ENCODE data around the gene SNTN. TPM values are rescaled to one million over a fixed set of nuclear protein-coding genes. Genes with fewer than 3 reads are reported as not detected.

Gene SNTN
- total and polyA plus RNA-seq, 8 donors = 1.7 to 17.8 (median 10.5) TPM; not detected in 1

DNA sequence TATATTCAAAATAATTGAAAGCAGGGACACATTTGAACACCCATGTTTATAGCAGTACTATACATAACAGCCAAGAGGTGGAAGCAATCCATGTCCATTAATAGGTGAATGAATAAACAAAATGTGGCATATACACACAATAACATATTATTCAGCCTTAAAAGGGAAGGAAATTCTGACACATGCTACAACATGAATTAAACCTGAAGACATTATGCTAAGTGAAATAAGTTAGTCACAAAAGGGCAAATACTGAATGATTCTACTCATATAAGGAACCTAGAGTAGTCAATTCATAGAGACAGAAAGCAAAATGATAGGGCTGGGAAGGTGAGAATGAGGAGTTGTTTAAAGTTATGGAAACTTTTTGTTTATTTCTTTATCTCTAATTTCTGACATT lies 40.9 kb downstream of the SNTN start:
- Histone ChIP-seq H3K36me3 (no peaks in the 10 kb centered on the region), H3K9me3 (peaks cover 0 to 14% of the 10 kb centered on the region in 2 donors), H3K27ac (no peak overlapping the region), H3K4me3 (no peak overlapping the region), H3K4me1 (no peaks in the 10 kb centered on the region), H3K27me3 (no peaks in the 10 kb centered on the region)
- intact Hi-C loops (cut with DNase I) = no loop called here
- ATAC-seq (no peak), DNase-seq (no peak)
- TF ChIP-seq, protein P1, sequence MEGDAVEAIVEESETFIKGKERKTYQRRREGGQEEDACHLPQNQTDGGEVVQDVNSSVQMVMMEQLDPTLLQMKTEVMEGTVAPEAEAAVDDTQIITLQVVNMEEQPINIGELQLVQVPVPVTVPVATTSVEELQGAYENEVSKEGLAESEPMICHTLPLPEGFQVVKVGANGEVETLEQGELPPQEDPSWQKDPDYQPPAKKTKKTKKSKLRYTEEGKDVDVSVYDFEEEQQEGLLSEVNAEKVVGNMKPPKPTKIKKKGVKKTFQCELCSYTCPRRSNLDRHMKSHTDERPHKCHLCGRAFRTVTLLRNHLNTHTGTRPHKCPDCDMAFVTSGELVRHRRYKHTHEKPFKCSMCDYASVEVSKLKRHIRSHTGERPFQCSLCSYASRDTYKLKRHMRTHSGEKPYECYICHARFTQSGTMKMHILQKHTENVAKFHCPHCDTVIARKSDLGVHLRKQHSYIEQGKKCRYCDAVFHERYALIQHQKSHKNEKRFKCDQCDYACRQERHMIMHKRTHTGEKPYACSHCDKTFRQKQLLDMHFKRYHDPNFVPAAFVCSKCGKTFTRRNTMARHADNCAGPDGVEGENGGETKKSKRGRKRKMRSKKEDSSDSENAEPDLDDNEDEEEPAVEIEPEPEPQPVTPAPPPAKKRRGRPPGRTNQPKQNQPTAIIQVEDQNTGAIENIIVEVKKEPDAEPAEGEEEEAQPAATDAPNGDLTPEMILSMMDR (IDR thresholded peaks at IDR 0.05) = no peak

DNA sequence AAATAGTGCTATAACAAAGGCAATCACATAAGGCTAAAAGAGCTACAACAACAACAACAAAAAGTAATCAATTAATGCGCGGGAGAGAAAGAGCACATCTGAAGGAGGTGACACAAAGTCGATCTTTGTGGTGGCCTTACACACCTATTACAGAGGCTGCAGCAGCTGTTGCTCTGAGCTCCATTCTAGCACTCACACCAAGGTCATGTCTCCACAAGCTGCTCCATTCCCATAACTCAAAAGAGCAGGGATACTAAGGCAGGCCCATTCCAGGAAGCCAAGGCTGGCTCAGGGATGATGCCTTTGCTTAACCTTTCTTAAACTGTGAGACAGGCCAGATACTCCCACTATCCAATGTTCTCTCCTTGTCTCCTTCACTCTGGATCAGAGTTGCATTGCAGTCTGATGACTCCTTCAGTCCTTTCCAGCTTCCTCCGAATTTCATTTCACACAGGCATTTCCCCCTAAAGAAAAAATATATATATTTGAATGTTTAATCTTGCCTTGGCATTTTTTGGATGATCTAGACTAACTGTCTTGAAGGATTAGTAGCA lies 52.7 kb downstream of the SNTN start:
- no peak for DNase-seq
- Histone ChIP-seq H3K4me3 (no peak overlapping the region), H3K9me3 (no peaks in the 10 kb centered on the region), H3K27ac (no peak overlapping the region), H3K36me3 (no peaks in the 10 kb centered on the region), H3K27me3 (no peaks in the 10 kb centered on the region), H3K4me1 (no peaks in the 10 kb centered on the region)
- TF ChIP-seq, protein P1 (IDR thresholded peaks at IDR 0.05) = no peak
- ATAC-seq = no peak
- intact Hi-C loops (cut with DNase I) = no loop called here

DNA sequence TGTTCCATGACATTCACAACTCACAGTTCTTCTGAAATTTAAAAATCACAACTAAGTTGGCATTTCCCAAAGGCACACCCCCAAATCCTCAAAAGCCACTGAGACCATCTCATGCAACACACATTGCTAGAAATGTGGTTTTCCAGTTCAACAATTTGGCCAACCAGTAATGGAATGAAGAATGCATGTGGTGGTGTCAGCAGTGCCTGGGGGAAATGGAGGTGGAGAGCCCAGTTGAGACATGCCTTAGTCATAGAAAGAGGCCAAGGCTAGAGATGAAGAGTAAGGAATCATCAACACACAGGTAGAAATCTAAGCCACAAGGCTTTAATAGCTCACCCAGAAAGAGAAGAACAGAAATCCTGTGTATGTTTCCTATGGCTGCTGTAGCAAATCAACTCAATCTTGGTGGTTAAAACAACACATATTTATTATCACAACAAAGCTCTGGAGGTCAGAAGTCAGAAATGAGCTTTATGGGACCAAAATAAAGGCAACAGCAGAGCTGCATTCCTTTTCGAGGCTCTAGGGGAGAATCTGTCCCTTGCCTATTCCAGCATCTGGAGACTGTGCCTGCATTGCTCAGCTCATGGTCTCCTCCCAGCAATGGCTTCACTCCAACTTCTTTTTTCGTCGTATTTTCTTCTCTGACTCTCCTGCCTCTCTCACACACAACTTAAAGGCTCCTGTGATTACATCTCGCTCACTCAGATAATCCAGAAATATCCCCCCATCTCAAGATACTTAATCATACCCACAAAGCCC lies 54.0 kb downstream of the SNTN start:
- Histone ChIP-seq H3K4me3 (no peak overlapping the region), H3K4me1 (no peaks in the 10 kb centered on the region), H3K36me3 (no peaks in the 10 kb centered on the region), H3K9me3 (no peaks in the 10 kb centered on the region), H3K27me3 (no peaks in the 10 kb centered on the region), H3K27ac (no peak overlapping the region)
- intact Hi-C loops (cut with DNase I) = no loop called here
- DNase-seq (no peak), ATAC-seq (no peak)
- TF ChIP-seq, protein P1 (IDR thresholded peaks at IDR 0.05) = no peak

DNA sequence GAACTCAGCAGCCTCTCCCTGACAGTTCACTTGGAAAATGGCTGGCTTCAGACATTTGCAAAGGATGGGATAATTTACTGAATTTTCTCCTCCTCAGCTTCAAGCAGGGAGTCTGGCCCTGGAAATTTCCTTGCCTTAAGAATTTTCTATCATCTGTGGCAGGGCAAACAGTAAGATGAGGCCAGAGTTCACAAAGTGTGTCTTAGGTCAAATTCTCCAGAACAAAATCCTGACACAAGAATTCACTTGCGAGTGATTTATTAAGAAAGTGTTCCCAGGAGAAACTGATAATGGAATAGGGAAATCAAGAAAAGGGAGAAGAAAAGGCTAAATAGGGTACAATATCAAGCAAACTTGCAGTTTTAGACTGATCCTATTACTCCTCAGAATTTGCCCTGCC lies 55.3 kb downstream of the SNTN start:
- Histone ChIP-seq H3K27ac (no peak overlapping the region), H3K4me3 (no peak overlapping the region), H3K4me1 (no peaks in the 10 kb centered on the region), H3K36me3 (no peaks in the 10 kb centered on the region), H3K9me3 (no peaks in the 10 kb centered on the region), H3K27me3 (no peaks in the 10 kb centered on the region)
- TF ChIP-seq, protein P1 (IDR thresholded peaks at IDR 0.05) = no peak
- DNase-seq (no peak), ATAC-seq (no peak)
- intact Hi-C loops (cut with DNase I) = no loop called here

DNA sequence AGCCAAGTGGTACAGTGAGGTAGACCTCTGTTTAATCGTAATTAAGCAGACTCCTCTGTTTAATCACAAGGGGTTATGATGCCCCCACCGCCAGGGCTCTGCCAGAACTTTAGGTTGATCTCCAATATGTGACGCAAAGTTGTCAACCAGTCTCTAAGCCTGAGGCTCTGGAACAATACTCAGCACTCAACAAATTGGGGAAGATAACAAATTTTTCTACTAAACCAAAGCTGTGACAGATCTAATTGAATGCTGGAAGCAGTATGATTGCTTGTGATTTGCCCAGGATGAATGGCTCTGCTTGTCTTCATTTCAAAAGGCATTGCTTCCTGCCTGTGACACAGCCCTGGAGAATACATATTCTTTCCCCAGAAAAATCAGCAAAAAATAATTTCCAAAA lies 57.1 kb downstream of the SNTN start:
- no peak overlapping the region for H3K27ac ChIP-seq
- H3K4me1 ChIP-seq = no peaks in the 10 kb centered on the region
- H3K9me3 ChIP-seq = no peaks in the 10 kb centered on the region
- no peaks in the 10 kb centered on the region for H3K27me3 ChIP-seq
- TF ChIP-seq, protein P1 (IDR thresholded peaks at IDR 0.05) = no peak
- H3K4me3 ChIP-seq = no peak overlapping the region
- intact Hi-C loops (cut with DNase I) = no loop called here
- no peaks in the 10 kb centered on the region for H3K36me3 ChIP-seq
- no peak for DNase-seq
- no peak for ATAC-seq

Other genes starting within 250 kb of the SNTN start
- not detected for gene C3orf49, start 166.6 kb downstream of the SNTN start, total RNA-seq
- gene C3orf49, start 166.6 kb downstream of the SNTN start, polyA plus RNA-seq (ENCODE audit: insufficient read length in 6 of 6) = 1 to 10 TPM in 3 of 6 donors, under 1 TPM in 3; 0.66 to 1.3 (median 1.0) TPM
- 10 to 100 TPM; 46.7 to 52.5 TPM for gene THOC7, start 211.1 kb downstream of the SNTN start, total RNA-seq
- gene THOC7, start 211.1 kb downstream of the SNTN start, polyA plus RNA-seq (ENCODE audit: insufficient read length in 6 of 6) = 10 to 100 TPM; 72.6 to 80.2 (median 78.4) TPM
- 10 to 100 TPM; 23.4 to 32.5 TPM for gene ATXN7, start 211.2 kb downstream of the SNTN start, total RNA-seq
- 10 to 100 TPM; 23.5 to 29.4 (median 26.0) TPM for gene ATXN7, start 211.2 kb downstream of the SNTN start, polyA plus RNA-seq (ENCODE audit: insufficient read length in 6 of 6)

Data from left lung (tissue), 10 donors.